ENCODE data around the gene TPO. TPM values are rescaled to one million over a fixed set of nuclear protein-coding genes. Genes with fewer than 3 reads are reported as not detected.

Gene TPO
- total RNA-seq, 1 experiment from 2014 or later = not detected

GRCh38 chr2:1510176-1510575 is 96.9 kb downstream of the TPO start:
- intact Hi-C loops (cut with micrococcal nuclease; ENCODE audit: unreplicated experiment) = no loop called here
- H3K4me3 Mint-ChIP-seq (ENCODE audit: low read depth, unreplicated experiment) = no peak overlapping the region
- H3K27ac Mint-ChIP-seq (ENCODE audit: unreplicated experiment) = no peak overlapping the region
- H3K27me3 Mint-ChIP-seq (ENCODE audit: unreplicated experiment) = no peaks in the 10 kb centered on the region
- no peaks in the 10 kb centered on the region for H3K4me1 Mint-ChIP-seq (ENCODE audit: low read depth, unreplicated experiment)
- H3K36me3 Mint-ChIP-seq (ENCODE audit: insufficient read depth, unreplicated experiment) = no peaks in the 10 kb centered on the region
- CTCF ChIA-PET = no interaction called here
- no TSS peak for BruUV-seq (replicated peaks)
- DNase-seq = no peak
- peaks cover 9% of the 10 kb centered on the region for H3K9me3 Mint-ChIP-seq (ENCODE audit: low read depth, unreplicated experiment)
- no peak for TF ChIP-seq CTCF (IDR thresholded peaks at IDR 0.05; ENCODE audit: unreplicated experiment)

GRCh38 chr2:1511455-1511854 is 98.2 kb downstream of the TPO start:
- Mint-ChIP-seq H3K27me3 (ENCODE audit: unreplicated experiment) (no peaks in the 10 kb centered on the region), H3K4me1 (ENCODE audit: low read depth, unreplicated experiment) (no peaks in the 10 kb centered on the region), H3K36me3 (ENCODE audit: insufficient read depth, unreplicated experiment) (no peaks in the 10 kb centered on the region), H3K9me3 (ENCODE audit: low read depth, unreplicated experiment) (peaks cover 9% of the 10 kb centered on the region), H3K4me3 (ENCODE audit: low read depth, unreplicated experiment) (no peak overlapping the region), H3K27ac (ENCODE audit: unreplicated experiment) (no peak overlapping the region)
- TF ChIP-seq CTCF (IDR thresholded peaks at IDR 0.05; ENCODE audit: unreplicated experiment) = no peak
- intact Hi-C loops (cut with micrococcal nuclease; ENCODE audit: unreplicated experiment) = no loop called here
- CTCF ChIA-PET = no interaction called here
- no peak for DNase-seq
- no TSS peak for BruUV-seq (replicated peaks)

- no peak for DNase-seq
- intact Hi-C loops (cut with micrococcal nuclease; ENCODE audit: unreplicated experiment) = no loop called here
- no peak for TF ChIP-seq CTCF (IDR thresholded peaks at IDR 0.05; ENCODE audit: unreplicated experiment)
- Mint-ChIP-seq H3K4me1 (ENCODE audit: low read depth, unreplicated experiment) (no peaks in the 10 kb centered on the region), H3K9me3 (ENCODE audit: low read depth, unreplicated experiment) (peaks cover 9% of the 10 kb centered on the region), H3K27ac (ENCODE audit: unreplicated experiment) (no peak overlapping the region), H3K27me3 (ENCODE audit: unreplicated experiment) (no peaks in the 10 kb centered on the region), H3K36me3 (ENCODE audit: insufficient read depth, unreplicated experiment) (no peaks in the 10 kb centered on the region), H3K4me3 (ENCODE audit: low read depth, unreplicated experiment) (no peak overlapping the region)
- CTCF ChIA-PET = no interaction called here
- BruUV-seq (replicated peaks) = no TSS peak
Observed at GRCh38 chr2:1512321-1513289, 99.3 kb downstream of the TPO start.

- H3K36me3 Mint-ChIP-seq (ENCODE audit: insufficient read depth, unreplicated experiment) = no peaks in the 10 kb centered on the region
- no peak for TF ChIP-seq CTCF (IDR thresholded peaks at IDR 0.05; ENCODE audit: unreplicated experiment)
- no peak overlapping the region for H3K27ac Mint-ChIP-seq (ENCODE audit: unreplicated experiment)
- intact Hi-C loops (cut with micrococcal nuclease; ENCODE audit: unreplicated experiment) = no loop called here
- no peaks in the 10 kb centered on the region for H3K4me1 Mint-ChIP-seq (ENCODE audit: low read depth, unreplicated experiment)
- BruUV-seq (replicated peaks) = no TSS peak
- H3K9me3 Mint-ChIP-seq (ENCODE audit: low read depth, unreplicated experiment) = peaks cover 3% of the 10 kb centered on the region
- no peak overlapping the region for H3K4me3 Mint-ChIP-seq (ENCODE audit: low read depth, unreplicated experiment)
- DNase-seq = no peak
- no peaks in the 10 kb centered on the region for H3K27me3 Mint-ChIP-seq (ENCODE audit: unreplicated experiment)
- CTCF ChIA-PET = no interaction called here
Observed at GRCh38 chr2:1514391-1515072, 101.3 kb downstream of the TPO start.

All from Calu3 (cell line).